K562 (cell line): Measurements from ENCODE around the gene CARM1. TPM values are rescaled to one million over a fixed set of nuclear protein-coding genes. Genes with fewer than 3 reads are reported as not detected.

Source experiments
- CBX5 ChIP-seq: IDR thresholded peaks from 2 replicates; pipeline ENCODE4 v1.6.1; 2014; ENCODE audit warnings: low read depth, borderline replicate concordance
- EGR1 ChIP-seq: fragments of 450-650 bp; conservative IDR thresholded peaks from 2 replicates; pipeline ENCODE4 v1.6.1; 2017; ENCODE audit warnings: mild to moderate bottlenecking
- EP300 ChIP-seq: IDR thresholded peaks from 2 replicates; pipeline ENCODE4 v1.6.1; 2012; ENCODE audit warnings: low read length, improper control_type of control experiment
- EP400 ChIP-seq: fragments of 450-650 bp; IDR thresholded peaks from 2 replicates; pipeline ENCODE4 v1.6.1; 2017; ENCODE audit warnings: antibody characterized with exemption, mild to moderate bottlenecking, moderate library complexity
- ESRRA ChIP-seq: fragments of 450-650 bp; IDR thresholded peaks from 2 replicates; pipeline ENCODE4 v1.6.1; 2014; ENCODE audit warnings: low read depth, mild to moderate bottlenecking, moderate library complexity, borderline replicate concordance
- ID3 ChIP-seq, 2 experiments: fragments of 250-450 bp in 1 of 2; fragments of 450-650 bp in 1 of 2; sonication (Bioruptor Pico) in 1 of 2; IDR thresholded peaks; 2 replicates each; pipeline versions ENCODE4 v1.6.1 to v1.8.0; 2016 to 2021; ENCODE audit warnings: mild to moderate bottlenecking in 2 of 2, moderate library complexity in 2 of 2, missing compliant biosample characterization in 1 of 2, missing genetic modification characterization in 1 of 2
- JUND ChIP-seq, 2 experiments: IDR thresholded peaks; 2 replicates in 1 of 2; 3 replicates in 1 of 2; pipeline ENCODE4 v1.6.1; 2011; ENCODE audit warnings: borderline replicate concordance in 2 of 2, low read depth in 2 of 2, low read length in 2 of 2, improper control_type of control experiment in 1 of 2, missing biosample characterization in 1 of 2, missing genetic modification characterization in 1 of 2, missing genetic modification reagents in 1 of 2
- KDM1A ChIP-seq, 2 experiments: fragments of 450-650 bp; IDR thresholded peaks; 2 replicates each; pipeline ENCODE4 v1.6.1; 2016; ENCODE audit warnings: mild to moderate bottlenecking in 2 of 2
- L3MBTL2 ChIP-seq: fragments of 450-650 bp; IDR thresholded peaks from 2 replicates; pipeline ENCODE4 v1.6.1; 2016; ENCODE audit warnings: mild to moderate bottlenecking, moderate library complexity
- MIER1 ChIP-seq: fragments of 450-650 bp; IDR thresholded peaks from 2 replicates; pipeline ENCODE4 v1.6.1; 2016; ENCODE audit warnings: antibody characterized with exemption, mild to moderate bottlenecking, low read depth
- MITF ChIP-seq: IDR thresholded peaks from 2 replicates; pipeline ENCODE4 v1.6.1; 2014; ENCODE audit warnings: antibody characterized with exemption
- MXI1 ChIP-seq: IDR thresholded peaks from 2 replicates; pipeline ENCODE4 v1.6.1; 2011; ENCODE audit warnings: low read depth, mild to moderate bottlenecking, improper control_type of control experiment, low read length
- NFRKB ChIP-seq: fragments of 450-650 bp; IDR thresholded peaks from 2 replicates; pipeline ENCODE4 v1.6.1; 2016; ENCODE audit warnings: low read depth
- PHB2 ChIP-seq: fragments of 450-650 bp; IDR thresholded peaks from 2 replicates; pipeline ENCODE4 v1.6.1; 2017; ENCODE audit warnings: low read depth
- POLR2AphosphoS2 ChIP-seq: IDR thresholded peaks from 2 replicates; pipeline ENCODE4 v1.6.1; 2012; ENCODE audit warnings: low read length, improper control_type of control experiment
- PTRF ChIP-seq: fragments of 450-650 bp; IDR thresholded peaks from 2 replicates; pipeline ENCODE4 v1.6.1; 2016; ENCODE audit warnings: mild to moderate bottlenecking, missing genetic modification characterization, missing compliant biosample characterization
- RBM15 ChIP-seq: fragments of 200-400 bp; formaldehyde crosslinking; IDR thresholded peaks from 2 replicates; pipeline ENCODE4 v1.6.1; 2018; ENCODE audit warnings: mild to moderate bottlenecking, low read length, moderate library complexity; ENCODE audit not compliant: insufficient read depth
- SETDB1 ChIP-seq: IDR thresholded peaks from one replicate; pipeline ENCODE4 v1.6.1; 2012; ENCODE audit warnings: low read length, control low read depth, inconsistent platforms
- SPI1 ChIP-seq: IDR thresholded peaks from 2 replicates; pipeline ENCODE4 v1.6.1; 2011; ENCODE audit warnings: low read depth, low read length, control low read depth, borderline replicate concordance
- TCFL5 ChIP-seq: fragments of 250-450 bp; sonication (Bioruptor Pico); conservative IDR thresholded peaks from 2 replicates; pipeline ENCODE4 v1.6.1; 2021; ENCODE audit warnings: mild to moderate bottlenecking, moderate library complexity, matching md5 sums
- TRIM28 ChIP-seq: fragments of 450-650 bp; IDR thresholded peaks from 2 replicates; pipeline ENCODE4 v1.6.1; 2017
- ZFX ChIP-seq: sonication (generic); formaldehyde crosslinking; IDR thresholded peaks from 2 replicates; pipeline ENCODE4 v1.8.0; 2022; ENCODE audit warnings: mild to moderate bottlenecking, missing genetic modification reagents, moderate library complexity
- ZHX1 ChIP-seq: fragments of 150-350 bp; conservative IDR thresholded peaks from 2 replicates; pipeline ENCODE4 v1.6.1; 2014; ENCODE audit warnings: low read length
- ZNF311 ChIP-seq: fragments of 250-450 bp; sonication (Bioruptor Pico); IDR thresholded peaks from 2 replicates; pipeline ENCODE4 v1.4.0; 2020; ENCODE audit warnings: mild to moderate bottlenecking, moderate library complexity
- ZNF316 ChIP-seq: fragments of 450-650 bp; IDR thresholded peaks from 2 replicates; pipeline ENCODE4 v1.6.1; 2016
- ZNF561 ChIP-seq: fragments of 450-650 bp; formaldehyde crosslinking; conservative IDR thresholded peaks from 2 replicates; pipeline ENCODE4 v1.4.0; 2020; ENCODE audit warnings: mild to moderate bottlenecking, moderate library complexity
- polyA plus RNA-seq, 8 experiments: library from polyadenylated mRNA; depleted of rRNA in 4 of 8; stranded (reverse) in 5 of 8; unstranded in 3 of 8; fragments of >200 nt; fragmentation: Nextera tagmentation in 2 of 8; fragmentation: Illumina TruSeq in 1 of 8; extraction: Ambion mirVana in 2 of 8; extraction: Trizol in 1 of 8; gene quantifications; 2 replicates each; pipeline versions ENCODE4 v1.2.1 to v1.2.3, GENCODE V29; 2011 to 2014; ENCODE audit warnings: inconsistent platforms in 1 of 8, missing spikeins in 1 of 8
- total RNA-seq, 7 experiments: library from RNA; depleted of rRNA in 6 of 7; stranded (reverse); fragments of >200 nt in 6 of 7; fragmentation: Illumina TruSeq in 2 of 7; extraction: Trizol in 2 of 7; gene quantifications; 2 replicates each; pipeline versions ENCODE4 v1.2.1 to v1.2.3, GENCODE V29; 2011 to 2021; ENCODE audit warnings: low replicate concordance in 1 of 7

CARM1 gene
- total and polyA plus RNA-seq, 9 of the 15 experiments (the other 6 are each of a cell fraction or from before 2014, with no cell fraction given): 0.36 to 86.0 (median 29.7) TPM

GRCh38 chr19:10928563-10929401, 57.4 kb downstream of the CARM1 start, which contains the start of the genes TIMM29 and YIPF2 (continued):
- TF ChIP-seq MXI1 (peak; percentile 26; the same call in 1 of the 2 replicates), ZNF561 (CRISPR knock-in tag) (no peak), TRIM28 (no peak), EP300 (peak; percentile 84), L3MBTL2 (peak; percentile 61), MIER1 (no peak), EP400 (peak; percentile 95), CBX5 (no peak), SPI1 (peak; percentile 45; the same call in 1 of the 2 replicates), PHB2 (no peak), JUND (IDR thresholded peaks at IDR 0.05; ENCODE audit: borderline replicate concordance, low read depth, low read length) (peak; percentile 85), JUND (tag; IDR thresholded peaks at IDR 0.05; ENCODE audit: borderline replicate concordance, low read depth, low read length) (no peak; the same call in 2 of the 3 replicates), RBM15 (no peak), ZNF316 (no peak), ZHX1 (peak; percentile 60; the same call in 1 of the 2 replicates), POLR2AphosphoS2 (no peak), TCFL5 (CRISPR knock-in tag) (no peak), ESRRA (peak; percentile 80), MITF (no peak), ID3 (CRISPR knock-in tag; IDR thresholded peaks at IDR 0.05) (no peak), ID3 (tag; IDR thresholded peaks at IDR 0.05) (peak; percentile 56; the same call in 1 of the 2 replicates), KDM1A (IDR thresholded peaks at IDR 0.05) (no peak), ZNF311 (CRISPR knock-in tag) (no peak), ZFX (peak; percentile 84), SETDB1 (no peak), EGR1 (0 out of 2 replicates have a peak, but pooled peaks have one; percentile 26), NFRKB (peak; percentile 77), PTRF (tag) (no peak)
